SK-N-DZ (cell line): ENCODE results near the gene KIF18B.
"Not testable (repeated sequence)": the region's sequence is repeated elsewhere in the genome, so short reads cannot be mapped to it uniquely, and the experiment has no call there.

Experiments
- DNase-seq: peaks from one replicate; pipeline ENCODE4 v3.0.0-alpha.2; 2015; ENCODE audit warnings: low spot score

Gene KIF18B

DNA sequence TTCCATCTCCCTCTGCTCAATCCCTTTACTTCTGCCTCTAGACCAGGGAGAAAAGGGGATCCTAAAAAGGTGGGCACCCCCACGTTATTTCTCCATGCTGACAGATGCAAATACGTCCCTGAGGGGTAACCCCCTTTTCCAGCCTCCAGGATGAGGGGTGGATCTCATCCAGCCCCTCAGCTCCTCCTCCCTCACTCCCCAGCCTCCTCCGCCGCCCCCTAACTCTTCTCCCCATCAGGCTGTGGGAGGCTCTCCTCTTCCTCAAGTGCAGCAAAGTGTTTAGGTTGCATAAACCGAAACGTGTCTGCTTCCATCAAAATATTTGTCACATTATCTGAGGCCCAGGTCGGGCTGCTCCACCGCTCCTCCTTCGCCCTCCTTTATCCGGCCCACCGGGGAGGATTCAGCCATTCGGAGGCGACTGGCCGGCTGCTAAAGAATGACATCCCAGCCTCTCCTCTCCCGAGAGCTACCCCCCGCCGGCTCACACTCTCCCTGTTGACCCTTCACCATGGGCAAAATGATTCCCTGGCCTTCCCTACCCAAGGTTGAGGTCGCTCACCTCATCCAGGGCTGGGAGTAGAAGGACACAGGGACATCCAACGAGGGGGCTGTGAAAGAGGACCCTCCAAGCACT, 21.7 kb upstream of the KIF18B start:
- DNase-seq, result no peak

DNA sequence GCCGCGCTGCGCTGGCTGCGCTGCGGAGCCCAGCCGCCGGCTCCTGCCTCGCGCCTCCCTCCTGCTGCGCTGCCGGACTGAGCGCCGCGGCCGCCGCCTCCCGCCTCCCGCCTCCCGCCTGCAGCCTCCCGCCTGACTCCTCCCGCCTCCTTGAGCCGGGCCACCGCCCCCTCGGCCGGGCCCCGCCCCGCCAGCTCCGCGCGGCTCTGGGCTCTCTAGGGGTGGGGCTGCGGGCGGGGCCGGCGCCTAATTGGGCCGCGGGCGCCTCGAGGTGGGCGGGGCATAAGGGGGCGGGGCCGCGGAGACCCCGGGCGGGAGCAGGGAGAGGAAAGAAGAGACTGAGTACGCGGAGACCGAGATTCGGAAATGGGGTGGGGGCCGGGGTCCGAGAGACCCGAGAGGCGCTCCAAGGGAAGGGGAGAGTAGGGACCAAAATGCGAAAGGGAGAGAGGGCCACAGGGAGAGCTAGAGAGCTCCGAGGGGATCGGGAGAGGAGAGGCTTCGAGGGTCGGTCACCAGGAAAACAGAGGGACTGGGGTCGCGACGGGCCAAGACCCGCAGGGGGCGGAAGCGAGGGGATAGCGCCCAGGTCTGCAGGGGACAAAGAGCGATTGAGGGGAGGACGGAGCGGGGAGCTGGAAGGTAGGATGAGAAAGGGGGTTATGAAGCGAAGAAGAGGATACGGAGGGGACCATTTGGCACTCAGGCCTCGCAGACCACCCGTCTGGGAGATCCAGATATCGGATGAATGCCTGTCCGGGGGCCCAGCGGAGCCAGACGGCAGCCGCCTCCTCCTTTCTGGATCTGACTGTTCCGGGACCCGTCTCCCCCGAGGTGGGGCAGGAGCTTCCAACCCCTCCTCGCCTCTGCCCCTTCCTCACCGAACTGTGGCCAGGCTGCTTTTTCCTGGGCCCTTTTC, 20.9 kb upstream of the KIF18B start, which contains the start of gene C1QL1:
Gene C1QL1, minus strand, starts transcription at position 79 of the 919 bp plus-strand sequence. CDS start 255 bp downstream, outside the sequence.
- DNase-seq, result peak; percentile 94

- no peak for DNase-seq
Observed at GRCh38 chr17:44967907-44968224, 20.3 kb upstream of the KIF18B start.

DNA sequence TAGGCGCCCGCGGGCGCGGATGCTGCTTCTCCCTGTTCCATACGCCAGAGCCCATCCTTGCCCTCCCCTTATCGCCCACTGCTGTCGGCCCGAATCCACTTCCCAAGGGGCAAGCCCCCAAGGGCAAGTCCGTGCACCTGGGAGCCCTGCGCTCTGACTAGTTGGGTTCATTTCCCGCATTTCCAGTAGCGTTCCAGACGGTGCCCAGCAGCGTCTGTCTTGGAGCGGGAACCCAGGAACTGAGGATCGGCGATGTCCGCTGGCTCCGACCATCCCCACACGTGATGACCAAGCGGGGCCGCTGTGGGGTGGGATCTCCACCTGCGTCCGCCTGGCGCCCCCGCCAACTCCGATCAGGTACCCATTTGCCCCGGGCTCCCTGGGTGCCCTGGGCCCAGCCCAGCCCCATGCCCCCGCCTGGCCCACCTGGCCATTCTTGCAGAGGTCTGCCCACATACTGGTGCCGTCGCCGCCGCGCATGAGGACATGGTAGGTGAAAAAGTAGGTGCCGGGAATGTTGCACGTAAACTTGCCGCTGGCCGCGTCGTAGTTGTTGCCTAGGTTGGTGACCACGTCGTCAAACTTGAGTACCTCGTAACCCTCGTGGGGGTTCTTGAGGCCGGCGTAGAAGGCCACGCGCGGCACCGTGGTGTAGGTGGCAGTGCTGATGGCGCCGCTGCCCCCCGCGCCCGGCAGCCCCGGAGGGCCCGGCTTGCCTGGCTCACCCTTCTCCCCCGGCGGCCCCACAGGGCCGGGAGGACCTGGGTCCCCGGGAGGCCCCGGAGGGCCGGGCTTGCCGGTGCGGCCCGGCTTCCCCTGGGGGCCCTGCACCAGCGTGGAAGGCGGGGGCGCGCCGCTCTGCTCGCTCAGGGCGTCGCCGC, 19.7 kb upstream of the KIF18B start:
- DNase-seq, result no peak

DNA sequence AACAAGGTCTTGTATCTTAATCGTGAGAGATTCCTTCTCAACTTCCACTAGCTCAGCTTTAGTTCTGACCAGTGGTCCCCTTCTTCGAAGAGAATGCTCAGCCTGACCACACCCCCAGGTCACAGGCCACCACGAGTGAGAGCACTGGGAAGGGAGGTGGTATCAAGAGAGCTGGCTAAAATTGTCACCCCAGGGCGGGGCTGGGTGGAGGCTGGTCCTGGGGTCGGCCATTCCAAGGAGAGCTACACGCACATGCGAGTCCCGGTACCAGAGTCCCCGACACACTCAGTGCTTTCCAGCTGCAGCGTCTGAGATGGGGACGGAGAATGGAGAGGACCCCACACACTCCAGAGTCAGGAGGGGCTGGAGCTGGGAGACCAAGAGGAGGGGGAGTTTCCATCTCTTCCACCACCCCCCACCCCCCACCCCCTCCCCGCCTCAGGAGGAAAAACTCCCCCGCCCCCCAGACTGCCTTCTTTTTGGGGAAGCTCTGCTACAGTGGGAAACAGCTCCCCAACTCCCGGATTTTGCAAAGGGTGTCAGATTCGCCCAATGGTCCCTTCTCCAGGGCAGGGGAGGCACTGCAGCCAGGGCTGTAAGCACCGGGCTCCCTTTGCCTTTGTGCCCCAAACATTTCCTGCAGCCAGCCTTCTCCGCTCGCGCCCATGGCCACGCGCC, 18.9 kb upstream of the KIF18B start:
- no peak for DNase-seq

- DNase-seq, result no peak
Observed at GRCh38 chr17:44965481-44966234, 18.1 kb upstream of the KIF18B start.

- DNase-seq, result no peak
Observed at GRCh38 chr17:44961921-44962350, 14.4 kb upstream of the KIF18B start.

GRCh38 chr17:44960691-44961090, 13.1 kb upstream of the KIF18B start:
- DNase-seq, result no peak

GRCh38 chr17:44959821-44960531, 12.4 kb upstream of the KIF18B start:
- no peak for DNase-seq

GRCh38 chr17:44956998-44957981, 9.7 kb upstream of the KIF18B start:
- DNase-seq, result peak; percentile 98

GRCh38 chr17:44955674-44956425, 8.3 kb upstream of the KIF18B start:
- no peak for DNase-seq

DNA sequence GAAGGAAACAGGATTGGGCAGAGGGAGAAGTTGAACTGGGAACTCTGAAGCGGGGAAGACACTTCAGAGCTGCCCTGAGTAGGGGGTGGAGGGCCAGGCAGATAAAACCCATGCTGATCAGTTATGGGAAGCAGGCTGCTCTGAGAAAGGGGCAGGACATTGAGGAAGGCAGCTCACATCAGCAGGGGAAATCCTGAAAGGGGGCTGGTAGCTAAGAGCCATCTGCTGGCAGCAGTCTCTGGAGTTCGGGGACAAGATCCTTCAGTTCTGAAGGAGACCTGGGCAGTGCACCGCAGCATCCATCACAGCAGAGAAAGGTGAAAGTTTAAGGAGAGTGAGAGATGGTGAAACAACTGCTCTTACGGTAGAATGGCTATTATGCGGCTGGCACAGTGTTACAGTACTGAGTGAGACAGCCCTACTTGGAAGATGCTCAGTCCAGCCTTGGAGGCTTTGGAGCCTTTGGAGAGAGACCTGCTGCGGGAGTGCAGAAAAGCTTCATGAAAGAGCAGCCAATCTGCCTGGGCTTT, 5.4 kb upstream of the KIF18B start:
- no peak for DNase-seq

DNA sequence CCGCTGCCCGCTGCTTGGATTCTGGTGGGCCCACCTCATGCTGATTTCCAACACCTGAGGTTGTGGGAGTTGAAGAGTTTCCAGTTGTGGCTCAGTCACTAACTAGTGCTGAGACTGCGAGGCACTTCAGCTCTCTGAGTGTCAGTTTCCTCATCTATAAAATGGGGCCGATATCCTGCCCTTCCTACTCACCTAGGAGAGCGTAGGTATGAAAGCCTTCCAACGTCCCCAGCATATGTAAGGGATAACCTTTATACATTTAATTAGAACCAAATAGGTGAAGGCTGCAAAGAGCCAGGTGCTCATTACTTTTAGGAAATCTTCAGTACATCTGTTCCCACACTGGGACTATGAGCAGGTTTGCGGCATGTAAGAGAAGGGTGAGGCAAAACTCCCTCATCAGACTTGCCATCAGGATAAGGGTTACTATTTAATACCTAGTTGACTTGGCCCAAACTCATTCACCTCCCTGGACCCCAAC, 782 bp upstream of the KIF18B start:
- DNase-seq, result no peak

DNA sequence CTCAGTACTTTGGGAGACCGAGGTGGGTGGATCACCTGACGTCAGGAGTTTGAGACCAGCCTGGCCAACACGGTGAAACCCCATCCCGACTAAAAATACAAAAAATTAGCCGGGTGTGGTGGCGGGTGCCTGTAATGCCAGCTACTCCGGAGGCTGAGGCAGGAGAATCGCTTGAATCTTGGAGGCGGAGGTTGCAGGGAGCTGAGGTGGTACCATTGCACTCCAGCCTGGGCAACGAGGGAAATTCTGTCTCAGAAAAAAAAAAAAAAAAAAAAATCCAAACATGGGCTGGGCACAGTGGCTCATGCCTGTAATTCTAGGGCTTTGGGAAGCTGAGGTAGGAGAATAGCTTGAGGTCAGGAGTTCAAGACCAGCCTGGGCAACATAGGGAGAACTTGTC, 1.9 kb downstream of the KIF18B start:
- DNase-seq, result not testable (repeated sequence)

DNA sequence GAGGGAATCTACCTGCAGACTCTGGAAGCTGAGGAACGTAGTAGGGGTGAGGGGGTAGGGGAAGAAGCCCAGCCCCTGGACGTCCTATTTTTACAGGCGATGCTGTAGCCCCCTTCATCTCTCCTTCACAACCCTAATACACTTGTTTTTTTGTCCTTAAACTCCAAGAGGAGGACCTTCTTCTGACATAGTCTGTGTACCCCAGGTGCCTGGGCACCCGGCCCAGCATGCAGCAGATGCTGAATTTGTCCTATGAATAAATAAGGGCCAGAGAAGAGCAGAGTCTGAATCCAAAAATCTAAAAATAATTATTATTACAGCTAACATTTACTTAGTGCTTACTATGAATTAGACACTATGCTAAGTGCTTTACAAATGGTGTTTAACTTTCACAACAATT, 5.1 kb downstream of the KIF18B start:
- DNase-seq, result no peak

GRCh38 chr17:44941712-44942331, 5.8 kb downstream of the KIF18B start:
- no peak for DNase-seq

GRCh38 chr17:44940768-44941167, 6.8 kb downstream of the KIF18B start:
- no peak for DNase-seq
